A549 (cell line): ENCODE measurements around the gene C6orf132. TPM values are rescaled to one million over a fixed set of nuclear protein-coding genes. Genes with fewer than 3 reads are reported as not detected.

ENCODE experiments used
- ATAC-seq, 2 experiments: fragments of 200-7000 bp in 1 of 2; fragments of >200 bp in 1 of 2; cut with Nextera tagmentation in 1 of 2; cut with Tn5 transposase in 1 of 2; 3 replicates each; pipeline versions ENCODE4 v1.8.0 to v1.9.1; 2018 to 2020; ENCODE audit warnings: mild to moderate bottlenecking in 1 of 2, moderate library complexity in 1 of 2
- CTCF ChIA-PET: fragments of 300-600 bp; sonication (Branson Sonifier 250); formaldehyde crosslinking; extraction: SDS; loops from one replicate; lab custom pipeline; 2021; ENCODE audit warnings: antibody characterized with exemption, inconsistent platforms; lab: Yijun Ruan, JAX
- POLR2A ChIA-PET: fragments of 350-600 bp; formaldehyde crosslinking; extraction: SDS; loops from one replicate; lab custom pipeline; 2021; ENCODE audit warnings: antibody characterized with exemption, inconsistent platforms; lab: Yijun Ruan, JAX
- DNase-seq, 2 experiments: peaks; one replicate each; pipeline versions ENCODE4 v3.0.0 to v3.0.0-alpha.2; 2011 to 2016; ENCODE audit warnings: low read depth in 1 of 2, low spot score in 1 of 2
- FAIRE-seq: peaks from 2 replicates; lab custom pipeline; 2011; peaks lifted over from hg19 to GRCh38; lab: Jason Lieb, UNC
- H3K27ac ChIP-seq, 2 experiments: fragments of >200 bp; sonication (Bioruptor Twin); formaldehyde crosslinking; 3 replicates each; pipeline ENCODE4 v1.5.1; 2016 to 2017
- H3K4me1 ChIP-seq: fragments of >200 bp; sonication (Bioruptor Twin); formaldehyde crosslinking; 3 replicates; pipeline ENCODE4 v1.6.1; 2016
- H3K4me2 ChIP-seq: fragments of >200 bp; sonication (Bioruptor Twin); formaldehyde crosslinking; 3 replicates; pipeline ENCODE4 v1.6.1; 2016
- H3K4me3 ChIP-seq: fragments of >200 bp; sonication (Bioruptor Twin); formaldehyde crosslinking; 3 replicates; pipeline ENCODE4 v1.5.1; 2016
- H3K9me3 ChIP-seq: fragments of >200 bp; sonication (Bioruptor Twin); formaldehyde crosslinking; 3 replicates; pipeline ENCODE4 v1.6.1; 2016
- ATOH8 ChIP-seq: fragments of 250-450 bp; sonication (Bioruptor Pico); IDR thresholded peaks from 2 replicates; pipeline ENCODE4 v1.5.0; 2020; ENCODE audit warnings: low read depth, mild to moderate bottlenecking, moderate library complexity
- CBX2 ChIP-seq: fragments of 200-600 bp; sonication (generic); IDR thresholded peaks from 2 replicates; pipeline ENCODE4 v1.6.1; 2016; ENCODE audit warnings: low read depth, mild to moderate bottlenecking, borderline replicate concordance
- CBX8 ChIP-seq: fragments of 200-600 bp; sonication (generic); IDR thresholded peaks from 2 replicates; pipeline ENCODE4 v1.6.1; 2016
- CHD2 ChIP-seq: fragments of 150-350 bp; IDR thresholded peaks from 2 replicates; pipeline ENCODE4 v1.6.1; 2014; ENCODE audit warnings: low read length; ENCODE audit not compliant: partially characterized antibody
- CHD4 ChIP-seq: fragments of 200-600 bp; sonication (generic); IDR thresholded peaks from 2 replicates; pipeline ENCODE4 v1.6.1; 2016; ENCODE audit warnings: antibody characterized with exemption, mild to moderate bottlenecking, borderline replicate concordance
- EHF ChIP-seq: fragments of 250-450 bp; sonication (Bioruptor Pico); IDR thresholded peaks from 2 replicates; pipeline ENCODE4 v1.5.0; 2020; ENCODE audit warnings: mild to moderate bottlenecking
- EHMT2 ChIP-seq: fragments of 200-600 bp; sonication (generic); IDR thresholded peaks from 2 replicates; pipeline ENCODE4 v1.6.1; 2016; ENCODE audit warnings: antibody characterized with exemption, low read depth, mild to moderate bottlenecking, moderate library complexity
- ELK1 ChIP-seq: fragments of 150-350 bp; IDR thresholded peaks from 2 replicates; pipeline ENCODE4 v1.6.1; 2014; ENCODE audit warnings: low read depth, mild to moderate bottlenecking, low read length
- FOSL2 ChIP-seq, 2 experiments: fragments of 450-650 bp in 1 of 2; fragments of >200 bp in 1 of 2; sonication (Bioruptor Twin) in 1 of 2; formaldehyde crosslinking; IDR thresholded peaks; 2 replicates each; pipeline versions ENCODE4 v1.5.0 to v1.6.1; 2016 to 2020; ENCODE audit warnings: mild to moderate bottlenecking in 1 of 2, moderate library complexity in 1 of 2
- HES2 ChIP-seq: fragments of >200 bp; sonication (Bioruptor Twin); formaldehyde crosslinking; IDR thresholded peaks from 2 replicates; pipeline ENCODE4 v1.6.1; 2016
- HOXB5 ChIP-seq: fragments of 250-450 bp; sonication (Bioruptor Pico); IDR thresholded peaks from 2 replicates; pipeline ENCODE4 v1.5.0; 2020; ENCODE audit warnings: mild to moderate bottlenecking, moderate library complexity
- JUN ChIP-seq, 2 experiments: fragments of >200 bp; sonication (Bioruptor Twin); formaldehyde crosslinking; IDR thresholded peaks; 2 replicates in 1 of 2; 3 replicates in 1 of 2; pipeline ENCODE4 v1.6.1; 2016 to 2017
- KDM1A ChIP-seq: fragments of 200-600 bp; sonication (generic); IDR thresholded peaks from 2 replicates; pipeline ENCODE4 v1.6.1; 2016; ENCODE audit warnings: low read depth, mild to moderate bottlenecking
- MAFK ChIP-seq: fragments of 450-650 bp; IDR thresholded peaks from 2 replicates; pipeline ENCODE4 v1.6.1; 2014; ENCODE audit not compliant: partially characterized antibody
- MAX ChIP-seq: IDR thresholded peaks from 2 replicates; pipeline ENCODE4 v1.6.1; 2012
- MAZ ChIP-seq: fragments of 150-350 bp; IDR thresholded peaks from 2 replicates; pipeline ENCODE4 v1.6.1; 2014; ENCODE audit warnings: antibody characterized with exemption, low read depth, low read length, borderline replicate concordance
- NFE2L2 ChIP-seq: fragments of 150-350 bp; conservative IDR thresholded peaks from 2 replicates; pipeline ENCODE4 v1.6.1; 2014; ENCODE audit warnings: low read length
- PBX3 ChIP-seq: IDR thresholded peaks from 2 replicates; pipeline ENCODE4 v1.6.1; 2012
- PHF8 ChIP-seq: fragments of 200-600 bp; sonication (generic); IDR thresholded peaks from 2 replicates; pipeline ENCODE4 v1.6.1; 2016; ENCODE audit warnings: low read depth, mild to moderate bottlenecking, antibody characterized with exemption, moderate library complexity, borderline replicate concordance
- RARB ChIP-seq: fragments of 250-450 bp; sonication (Bioruptor Pico); IDR thresholded peaks from 2 replicates; pipeline ENCODE4 v1.8.0; 2021; ENCODE audit warnings: mild to moderate bottlenecking, moderate library complexity
- RNF2 ChIP-seq: fragments of 200-600 bp; sonication (generic); IDR thresholded peaks from 2 replicates; pipeline ENCODE4 v1.6.1; 2016; ENCODE audit warnings: low read depth, mild to moderate bottlenecking, antibody characterized with exemption, moderate library complexity, borderline replicate concordance
- TFCP2L1 ChIP-seq: fragments of 250-450 bp; sonication (Bioruptor Pico); IDR thresholded peaks from 2 replicates; pipeline ENCODE4 v1.5.0; 2021; ENCODE audit warnings: mild to moderate bottlenecking
- ZNF302 ChIP-seq: fragments of 250-450 bp; sonication (Bioruptor Pico); IDR thresholded peaks from 2 replicates; pipeline ENCODE4 v1.9.0; 2021; ENCODE audit warnings: inconsistent platforms, mild to moderate bottlenecking, moderate library complexity
- WGBS: methylation state at CpG from one replicate; pipeline ENCODE4 v1.1.6; 2017; ENCODE audit errors: missing lambda C conversion rate; 5-methylcytosine and 5-hydroxymethylcytosine counted together
- polyA plus RNA-seq, 4 experiments: library from polyadenylated mRNA; depleted of rRNA in 3 of 4; stranded (reverse); fragments of >200 nt; fragmentation: RNase III in 1 of 4; extraction: RNeasy Plus Mini Kit Qiagen cat#74134 plus additional on column Dnase treatment in 1 of 4; gene quantifications; 2 replicates in 3 of 4; 3 replicates in 1 of 4; pipeline ENCODE4 v1.2.3, GENCODE V29; 2011 to 2017

The C6orf132 gene
- polyA plus RNA-seq, 2 of the 4 experiments (the other 2 are of a cell fraction) = 0.44 to 1.1 TPM

GRCh38 chr6:42159431-42160024 lies 17.1 kb upstream of the C6orf132 start:
- ChIA-PET CTCF (interaction anchor here (0.5 to 1.5 kb wide), 3 partner anchors 12 to 83 kb away, joined by 3 to 4 read pairs (median 3); no protein-coding TSS in a partner anchor), POLR2A (no interaction called here)
- no peak overlapping the region for H3K4me3 ChIP-seq
- no peak for FAIRE-seq
- TF ChIP-seq TFCP2L1 (CRISPR knock-in tag) (no peak), CBX2 (no peak), ELK1 (no peak), RNF2 (no peak), EHF (CRISPR knock-in tag) (no peak)
- no peak overlapping the region for H3K4me2 ChIP-seq
- DNase-seq = no peak
- 44% methylated on average over 2 of the region's 4 CpGs for WGBS
- no peaks in the 10 kb centered on the region for H3K9me3 ChIP-seq
- H3K4me1 ChIP-seq = no peaks in the 10 kb centered on the region
- ATAC-seq = no peak
- H3K27ac ChIP-seq = no peak overlapping the region

- Histone ChIP-seq H3K4me2 (no peak overlapping the region), H3K4me3 (no peak overlapping the region), H3K27ac (no peak overlapping the region), H3K9me3 (no peaks in the 10 kb centered on the region), H3K4me1 (0 out of 3 replicates have a peak, but pooled peaks cover 4% of the 10 kb centered on the region)
- ATAC-seq = no peak
- 58% methylated on average over 2 of the region's 2 CpGs for WGBS
- DNase-seq = no peak
- no peak for TF ChIP-seq CBX8
- no peak for TF ChIP-seq CHD4
- TF ChIP-seq CHD2 = no peak
- TF ChIP-seq RARB (CRISPR knock-in tag) = no peak
- no peak for TF ChIP-seq MAFK
- TF ChIP-seq JUN (IDR thresholded peaks at IDR 0.05) = no peak
- TF ChIP-seq EHF (CRISPR knock-in tag) = no peak
- TF ChIP-seq MAX = no peak
- TF ChIP-seq KDM1A = no peak
- no peak for TF ChIP-seq ZNF302 (CRISPR knock-in tag)
- POLR2A ChIA-PET = no interaction called here
- CTCF ChIA-PET = interaction anchor here (0.5 to 1.5 kb wide), 3 partner anchors 11 to 82 kb away, joined by 3 to 4 read pairs (median 3); no protein-coding TSS in a partner anchor
- FAIRE-seq = no peak
Observed at GRCh38 chr6:42158631-42159030, 16.2 kb upstream of the C6orf132 start.

- WGBS = 69% methylated on average over 2 of the region's 2 CpGs
- TF ChIP-seq CHD4 (no peak), EHMT2 (no peak), RARB (CRISPR knock-in tag) (no peak), HOXB5 (CRISPR knock-in tag) (no peak), NFE2L2 (no peak), ZNF302 (CRISPR knock-in tag) (no peak), FOSL2 (IDR thresholded peaks at IDR 0.05) (no peak), FOSL2 (CRISPR knock-in tag; IDR thresholded peaks at IDR 0.05) (no peak), ATOH8 (CRISPR knock-in tag) (no peak), ELK1 (no peak), MAZ (no peak), PHF8 (no peak), HES2 (no peak), PBX3 (no peak)
- POLR2A ChIA-PET = no interaction called here
- H3K4me3 ChIP-seq = no peak overlapping the region
- H3K4me2 ChIP-seq = no peak overlapping the region
- peak in 1 of 2 experiments; percentile 33; a peak in 1 of 6 replicates for ATAC-seq
- H3K9me3 ChIP-seq = no peaks in the 10 kb centered on the region
- FAIRE-seq = no peak
- DNase-seq = no peak
- CTCF ChIA-PET = interaction anchor here (1.5 kb wide), 1 partner anchor 21 kb away, joined by 6 read pairs; no protein-coding TSS in a partner anchor
- 0 out of 3 replicates have a peak, but pooled peaks cover 4% of the 10 kb centered on the region for H3K4me1 ChIP-seq
- H3K27ac ChIP-seq = no peak overlapping the region; a peak in 1 of 6 replicates
Observed at GRCh38 chr6:42158011-42158410, 15.6 kb upstream of the C6orf132 start.
